Right ventricle myocardium inferior (tissue), 1 donor: ENCODE measurements around the gene RAB11B. TPM values are rescaled to one million over a fixed set of nuclear protein-coding genes. Genes with fewer than 3 reads are reported as not detected.
"Not testable (repeated sequence)": the region's sequence is repeated elsewhere in the genome, so short reads cannot be mapped to it uniquely, and the experiment has no call there.

Experiments used
- ATAC-seq: fragments of 200-7000 bp; cut with Tn5 transposase; one replicate; pipeline ENCODE4 v1.9.1; 2020; ENCODE audit warnings: mild to moderate bottlenecking, moderate library complexity
- DNase-seq: peaks from one replicate; pipeline ENCODE4 v3.0.0; 2021; ENCODE audit errors: missing footprints
- intact Hi-C: fragments of 100-400 bp; cut with DNase I; formaldehyde crosslinking; loops from one replicate; pipeline ENCODE4 v1.11.0; 2022
- long read RNA-seq: library from polyadenylated mRNA; unstranded; transcript quantifications from one replicate; pipeline ENCODE4 v2.0.0, GENCODE V29; 2021
- total RNA-seq: library from RNA; stranded (reverse); fragmentation: NEBNext Ultra II Directional; extraction: Animal tissue kit (Norgen Biotek cat#: 25700); gene quantifications from one replicate; pipeline ENCODE4 v1.2.1, GENCODE V29; 2021
- donor health status: DM: no; HTN: yes; CAD: no; lungs with severe emphysema.

Gene RAB11B
- 144 TPM for total RNA-seq
- long read RNA-seq, transcript RAB11B-202 (4 exons, 894 nt), result minor isoform, 13 of 229 reads
- long read RNA-seq, transcript RAB11B-201 (5 exons, 1,751 nt), result major isoform, 203 of 229 reads
- long read RNA-seq, partial matches to known transcripts, result 12 of 229 reads
- long read RNA-seq, other reads (novel, unspliced or antisense), result 1 of 229 reads

- DNase-seq, result peak; percentile 99
- peak; percentile 93 for ATAC-seq
These were observed at the start of gene RAB11B for GRCh38 chr19:8389891-8390616. RAB11B (plus strand) TSS chr19:8390360; CDS start chr19:8390417, 57 bp downstream.

DNA sequence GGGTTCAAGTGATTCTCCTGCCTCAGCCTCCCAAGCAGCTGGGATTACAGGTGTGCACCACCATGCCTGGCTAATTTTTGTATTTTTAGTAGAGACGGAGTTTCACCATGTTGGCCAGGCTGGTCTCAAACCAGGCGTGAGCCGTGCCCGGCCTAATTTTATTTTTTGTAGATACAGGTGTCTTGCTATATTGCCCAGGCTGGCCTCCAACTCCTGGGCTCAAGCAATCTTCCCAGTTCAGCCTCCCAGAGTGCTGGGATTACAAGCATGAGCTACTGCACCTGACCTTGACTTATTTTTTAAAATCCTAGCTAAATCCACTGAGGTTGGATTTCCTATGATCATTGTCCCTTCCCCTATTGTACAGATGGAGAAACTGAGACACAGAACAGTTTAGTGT is 48.7 kb upstream of the RAB11B start:
- intact Hi-C loops, ATAC-seq: not testable (repeated sequence)
- DNase-seq, result peak; percentile 45

More at GRCh38 chr19:8389891-8390616, at the start of gene RAB11B:
- intact Hi-C loops, result loop anchor here (1.0 kb wide), 3 partner anchors 23 to 54 kb away; partner anchors contain the start of gene HNRNPM

DNA sequence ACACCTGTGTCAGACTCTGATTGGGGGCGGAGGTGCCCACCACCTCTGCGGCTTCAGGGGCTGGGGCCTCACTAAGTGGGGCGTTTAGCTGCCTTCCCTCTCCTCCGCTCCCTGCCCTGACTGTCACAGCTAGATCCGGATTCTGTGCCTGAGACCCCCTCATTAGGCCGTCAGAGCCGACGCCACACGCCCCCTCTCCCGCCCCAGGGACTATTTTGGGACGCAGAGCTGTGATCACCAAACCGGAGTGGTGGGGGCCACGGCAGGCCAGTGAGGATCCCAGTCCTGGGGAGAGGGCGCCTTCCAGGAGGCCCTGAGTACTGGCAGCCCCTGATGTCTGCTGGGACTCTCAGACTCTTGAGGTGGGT is 47.9 kb upstream of the RAB11B start:
- no peak for ATAC-seq
- intact Hi-C loops, result no loop called here
- DNase-seq, result no peak

DNA sequence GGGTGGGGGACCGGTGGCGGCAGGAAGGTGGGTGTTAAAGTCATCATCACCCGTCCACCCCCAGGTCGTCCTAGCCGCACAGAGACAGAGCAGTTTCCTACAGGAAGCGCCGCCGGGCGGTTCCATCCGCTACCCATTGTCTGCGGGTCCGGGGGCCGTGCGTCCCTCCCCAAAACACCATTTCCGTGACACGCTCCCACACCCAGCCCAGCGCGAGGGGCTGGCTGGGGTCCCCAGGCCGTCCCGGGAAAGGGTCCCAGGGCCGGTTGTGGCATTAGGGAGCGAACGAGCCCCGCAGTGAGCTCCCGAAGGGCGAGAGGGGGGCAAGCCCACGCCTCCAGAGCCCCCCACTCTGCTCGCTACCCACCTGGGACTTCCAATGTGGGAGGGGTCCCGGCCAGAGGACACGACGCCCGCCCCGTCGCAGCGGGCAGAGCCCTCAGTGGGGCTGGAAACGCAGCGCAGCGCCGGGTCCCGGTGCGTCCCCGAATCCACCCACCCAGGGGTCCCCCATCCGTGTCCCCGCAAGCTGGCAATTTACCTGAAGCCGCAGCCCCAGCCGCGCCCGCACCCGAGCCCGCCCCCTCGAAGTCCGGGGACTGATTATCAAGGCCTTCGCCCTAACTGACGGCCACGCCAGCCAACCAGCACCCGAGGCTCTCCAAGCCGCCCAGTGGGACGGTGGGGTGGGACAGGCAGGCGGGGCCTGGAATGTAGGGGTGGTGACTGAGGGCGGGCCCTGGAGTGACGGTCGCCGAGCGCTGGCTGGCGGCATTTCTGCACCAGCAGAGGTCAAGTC is 47.3 kb upstream of the RAB11B start, which contains the start of gene KANK3:
Gene KANK3 (minus strand): TSS at position 579 of the 799 bp plus-strand sequence. CDS start 5,434 bp downstream, outside the sequence.
- DNase-seq, result peak; percentile 98
- peak; percentile 97 for ATAC-seq
- intact Hi-C loops, result no loop called here

GRCh38 chr19:8343483-8343844 is 46.7 kb upstream of the RAB11B start:
- intact Hi-C loops, result no loop called here
- DNase-seq (no peak), ATAC-seq (no peak)

GRCh38 chr19:8349629-8350372 is 40.4 kb upstream of the RAB11B start:
- intact Hi-C loops, result loop anchor here (5.0 kb wide), 1 partner anchor 228 kb away; the partner anchor contains the start of gene MYO1F
- DNase-seq, ATAC-seq: not testable (repeated sequence)

DNA sequence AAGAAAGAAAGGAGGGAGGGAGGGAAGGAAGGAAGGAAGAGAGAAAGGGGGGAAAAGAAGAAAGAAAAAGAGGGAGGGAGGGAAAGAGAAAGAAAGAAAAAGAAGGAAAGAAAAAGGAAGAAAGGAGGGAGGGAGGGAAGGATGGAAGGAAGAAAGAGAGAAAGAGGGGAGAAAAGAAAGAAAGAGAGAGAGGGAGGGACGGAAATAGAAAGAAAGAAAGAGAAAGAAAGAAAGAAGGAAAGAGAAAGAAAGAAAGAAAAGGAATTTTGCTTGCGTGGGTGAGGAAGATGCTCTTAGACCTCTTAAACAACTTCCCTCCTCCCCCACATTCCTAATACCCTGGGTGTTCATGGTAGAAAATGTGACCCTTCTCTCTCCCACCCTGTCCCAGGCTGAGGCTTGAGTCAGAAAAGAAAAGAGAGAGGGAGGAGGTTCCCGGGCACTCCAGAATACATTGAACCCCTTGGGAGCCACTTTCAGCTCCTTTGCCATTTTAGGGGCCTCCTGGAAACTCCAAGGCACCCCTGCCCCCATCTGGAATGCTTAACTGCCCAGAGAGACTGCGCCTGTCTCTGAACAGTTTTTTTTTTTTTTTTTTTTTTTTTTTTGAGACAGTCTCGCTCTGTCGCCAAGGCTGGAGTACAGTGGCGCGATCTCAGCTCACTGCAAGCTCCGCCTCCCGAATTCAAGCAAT is 37.9 kb upstream of the RAB11B start:
- ATAC-seq, result no peak
- no peak for DNase-seq

DNA sequence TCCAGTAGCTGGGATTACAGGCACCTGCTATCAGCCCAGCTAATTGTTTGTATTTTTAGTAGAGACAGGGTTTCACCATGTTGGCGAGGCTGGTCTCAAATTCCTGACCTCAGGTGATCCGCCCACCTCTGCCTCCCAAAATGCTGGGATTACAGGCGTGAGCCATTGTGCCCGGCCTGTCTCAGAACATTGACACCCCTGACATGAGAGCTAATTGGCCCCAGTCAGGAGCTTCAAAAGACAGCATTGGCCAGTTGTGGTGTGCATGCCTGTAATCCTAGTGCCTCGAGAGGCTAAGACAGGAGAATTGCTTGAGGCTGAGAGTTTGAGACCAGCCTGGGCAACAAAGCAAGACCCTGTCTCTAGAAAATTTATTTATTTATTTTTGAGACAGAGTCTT is 37.3 kb upstream of the RAB11B start:
- ATAC-seq, DNase-seq: not testable (repeated sequence)
- intact Hi-C loops, result loop anchor here (5.0 kb wide), 1 partner anchor 224 kb away; the partner anchor contains the start of gene MYO1F

More for the DNA sequence above, 37.9 kb upstream of the RAB11B start:
- intact Hi-C loops, result loop anchor here (5.0 kb wide), 1 partner anchor 225 kb away; the partner anchor contains the start of gene MYO1F

DNA sequence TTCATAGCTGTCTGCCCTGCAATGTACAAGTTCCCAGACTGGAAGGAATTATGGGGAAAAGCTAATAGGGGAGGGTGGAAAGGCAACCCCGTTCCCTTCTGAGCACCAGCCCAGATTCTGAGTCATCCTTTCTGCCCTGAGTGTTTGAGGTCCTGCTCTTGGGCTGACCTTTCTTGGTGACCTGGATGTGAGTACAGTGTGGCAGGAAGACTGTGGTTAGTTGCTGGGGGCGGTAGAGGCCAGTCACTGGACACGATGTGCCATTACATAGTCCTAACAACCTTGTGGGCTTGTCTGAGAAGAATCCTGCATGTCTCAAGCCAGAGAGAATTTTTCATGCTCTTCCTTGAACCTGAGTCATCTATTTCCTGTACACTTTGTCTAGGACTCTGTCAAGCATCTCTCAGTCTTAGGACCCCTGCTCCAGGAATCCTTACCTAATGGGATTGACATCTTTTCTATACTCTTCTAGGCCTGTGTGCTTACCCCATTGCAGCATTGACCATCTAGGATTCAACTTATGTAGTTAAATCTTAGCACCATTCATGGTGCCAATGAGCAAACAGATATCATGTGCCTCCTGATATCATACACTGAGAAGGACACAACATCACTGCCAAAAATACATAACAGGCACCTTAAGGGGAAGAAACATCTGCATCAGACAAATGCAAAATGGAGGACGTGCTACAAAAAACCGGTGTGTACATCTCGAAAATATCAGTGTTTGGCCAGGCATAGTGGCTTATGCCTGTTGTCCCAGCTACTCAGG is 34.3 kb upstream of the RAB11B start:
- ATAC-seq (no peak), DNase-seq (no peak)
- intact Hi-C loops, result loop anchor here (2.0 kb wide), 2 partner anchors 41 to 151 kb away; no protein-coding TSS in a partner anchor

GRCh38 chr19:8357007-8357521 is 33.1 kb upstream of the RAB11B start:
- intact Hi-C loops, result no loop called here
- no peak for ATAC-seq

DNA sequence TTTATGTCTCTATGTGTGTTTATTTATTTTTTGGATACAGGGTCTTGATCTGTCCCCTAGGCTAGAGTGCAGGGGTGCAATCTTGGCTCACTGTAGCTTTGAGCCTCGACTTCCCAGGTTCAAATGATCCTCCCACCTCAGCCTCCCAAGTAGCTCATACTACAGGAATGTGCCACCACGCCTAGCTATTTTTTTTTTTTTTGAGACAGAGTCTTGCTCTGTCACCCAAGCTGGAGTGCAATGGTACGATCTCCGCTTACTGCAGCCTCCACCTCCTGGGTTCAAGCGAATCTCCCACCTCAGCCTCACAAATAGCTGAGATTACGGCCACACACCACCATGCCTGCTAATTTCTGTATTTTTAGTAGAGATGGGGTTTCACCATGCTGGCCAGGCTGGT is 31.2 kb upstream of the RAB11B start:
- no peak for ATAC-seq
- no peak for DNase-seq
- intact Hi-C loops, result no loop called here

More at GRCh38 chr19:8357007-8357521, 33.1 kb upstream of the RAB11B start:
- no peak for DNase-seq

DNA sequence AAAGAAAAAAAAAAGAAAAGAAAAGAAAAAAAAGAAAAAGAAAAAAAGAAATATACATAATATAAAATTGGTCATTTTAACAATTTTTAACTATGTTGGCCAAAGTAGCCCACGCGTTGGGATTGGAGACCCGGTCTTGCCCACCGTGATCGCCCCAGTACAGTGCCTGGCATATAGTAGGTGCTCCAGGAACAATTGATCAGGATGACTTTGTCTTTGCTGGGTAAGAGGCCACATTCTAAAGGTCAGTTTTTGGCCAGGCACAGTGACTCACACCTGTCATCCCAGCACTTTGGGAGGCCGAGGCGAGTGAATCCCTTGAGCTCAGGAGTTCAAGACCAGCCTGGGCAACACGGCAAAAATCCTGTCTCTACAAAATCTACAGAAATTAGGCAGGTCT is 30.0 kb upstream of the RAB11B start:
- ATAC-seq (no peak), DNase-seq (no peak)
- intact Hi-C loops, result no loop called here

- DNase-seq, result peak; percentile 95
- intact Hi-C loops, result loop anchor here (1.0 kb wide), 1 partner anchor 28 kb away; the partner anchor contains the start of gene RAB11B
- ATAC-seq, result peak; percentile 76
These were observed 28.0 kb upstream of the RAB11B start for GRCh38 chr19:8361921-8362793.

GRCh38 chr19:8363803-8364771 is 26.1 kb upstream of the RAB11B start, which contains the start of gene ANGPTL4:
ANGPTL4 (plus strand) TSS chr19:8364155; CDS start chr19:8364322, 167 bp downstream.
- ATAC-seq (peak; percentile 71), DNase-seq (peak; percentile 83)
- intact Hi-C loops, result no loop called here

DNA sequence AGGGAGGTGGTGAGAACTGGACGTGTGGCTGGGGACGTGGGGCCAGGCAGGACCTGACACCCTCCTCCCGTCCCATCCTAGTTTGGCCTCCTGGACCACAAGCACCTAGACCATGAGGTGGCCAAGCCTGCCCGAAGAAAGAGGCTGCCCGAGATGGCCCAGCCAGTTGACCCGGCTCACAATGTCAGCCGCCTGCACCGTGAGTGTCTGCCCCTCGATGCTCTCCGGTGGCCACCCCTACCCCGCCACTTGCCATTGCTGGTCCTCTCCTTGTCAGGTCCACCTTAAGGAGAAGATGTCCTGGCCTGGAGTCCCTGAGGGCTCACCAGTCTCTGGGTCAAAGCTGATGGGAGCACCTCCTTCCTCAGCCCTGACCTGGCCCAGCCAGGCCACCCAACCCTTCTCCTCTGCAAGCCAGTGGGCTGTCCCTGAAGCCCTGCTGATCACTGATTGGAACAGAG is 24.0 kb upstream of the RAB11B start:
- intact Hi-C loops, result no loop called here
- DNase-seq, result no peak
- ATAC-seq, result no peak
